Measurements from ENCODE around the gene ZBED1. TPM values are rescaled to one million over a fixed set of nuclear protein-coding genes. Genes with fewer than 3 reads are reported as not detected.
"Not testable (repeated sequence)": the region's sequence is repeated elsewhere in the genome, so short reads cannot be mapped to it uniquely, and the experiment has no call there.

The ZBED1 gene
- total and polyA plus RNA-seq, 4 donors, result 13.5 to 36.7 (median 32.0) TPM

DNA sequence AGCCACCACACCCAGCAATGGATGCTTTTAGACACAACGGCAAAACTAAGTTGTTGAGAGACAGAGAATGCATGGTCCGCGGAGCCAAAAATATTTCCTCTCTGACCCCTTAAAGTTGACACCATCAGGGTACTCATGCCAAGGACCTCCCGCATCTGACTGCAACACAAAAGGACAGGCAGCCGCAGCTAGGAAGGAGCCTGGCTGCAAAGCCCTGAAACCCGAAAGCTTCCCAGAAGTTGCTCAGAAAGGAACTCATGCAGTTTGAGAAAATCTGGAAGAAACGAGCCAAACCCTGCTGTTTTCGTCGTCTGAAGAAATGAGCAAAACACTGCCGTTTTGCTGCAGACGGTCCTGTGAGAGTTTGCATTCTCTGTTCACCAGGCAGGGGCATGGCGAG lies 16.5 kb downstream of the ZBED1 start:
- Histone ChIP-seq H3K36me3 (ENCODE audit: control insufficient read depth in 4 of 4, insufficient read depth in 4 of 4, low read length in 4 of 4) (peaks cover 0 to 29% (median 24%) of the 10 kb centered on the region in 4 donors), H3K27me3 (ENCODE audit: control insufficient read depth in 3 of 3, insufficient read depth in 3 of 3, low read length in 2 of 3) (no peaks in the 10 kb centered on the region), H3K9me3 (ENCODE audit: control insufficient read depth in 4 of 4, insufficient read depth in 3 of 4, low read length in 3 of 4) (peaks cover 0 to 3% (median under 1%) of the 10 kb centered on the region in 4 donors), H3K9ac (ENCODE audit: insufficient read depth in 1 of 2, low read length in 2 of 2) (no peak overlapping the region), H3K4me3 (no peak overlapping the region), H3K4me1 (ENCODE audit: control insufficient read depth in 5 of 5, insufficient read depth in 5 of 5, low read length in 5 of 5) (peaks cover 0 to 20% (median 5%) of the 10 kb centered on the region in 5 donors), H3K27ac (ENCODE audit: low read depth in 1 of 2, low read length in 1 of 2) (peak overlapping the region; percentile 4 to 21)
- TF ChIP-seq, protein P1, sequence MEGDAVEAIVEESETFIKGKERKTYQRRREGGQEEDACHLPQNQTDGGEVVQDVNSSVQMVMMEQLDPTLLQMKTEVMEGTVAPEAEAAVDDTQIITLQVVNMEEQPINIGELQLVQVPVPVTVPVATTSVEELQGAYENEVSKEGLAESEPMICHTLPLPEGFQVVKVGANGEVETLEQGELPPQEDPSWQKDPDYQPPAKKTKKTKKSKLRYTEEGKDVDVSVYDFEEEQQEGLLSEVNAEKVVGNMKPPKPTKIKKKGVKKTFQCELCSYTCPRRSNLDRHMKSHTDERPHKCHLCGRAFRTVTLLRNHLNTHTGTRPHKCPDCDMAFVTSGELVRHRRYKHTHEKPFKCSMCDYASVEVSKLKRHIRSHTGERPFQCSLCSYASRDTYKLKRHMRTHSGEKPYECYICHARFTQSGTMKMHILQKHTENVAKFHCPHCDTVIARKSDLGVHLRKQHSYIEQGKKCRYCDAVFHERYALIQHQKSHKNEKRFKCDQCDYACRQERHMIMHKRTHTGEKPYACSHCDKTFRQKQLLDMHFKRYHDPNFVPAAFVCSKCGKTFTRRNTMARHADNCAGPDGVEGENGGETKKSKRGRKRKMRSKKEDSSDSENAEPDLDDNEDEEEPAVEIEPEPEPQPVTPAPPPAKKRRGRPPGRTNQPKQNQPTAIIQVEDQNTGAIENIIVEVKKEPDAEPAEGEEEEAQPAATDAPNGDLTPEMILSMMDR (IDR thresholded peaks at IDR 0.05; ENCODE audit: control extremely low read depth, extremely low read depth), result no peak
- 76 to 81% methylated on average over 12 of the region's 12 CpGs for WGBS, 2 donors
- peak; percentile 78 to 90 (median 87) for DNase-seq
- no peak for ATAC-seq (ENCODE audit: insufficient read depth, low FRiP score)

DNA sequence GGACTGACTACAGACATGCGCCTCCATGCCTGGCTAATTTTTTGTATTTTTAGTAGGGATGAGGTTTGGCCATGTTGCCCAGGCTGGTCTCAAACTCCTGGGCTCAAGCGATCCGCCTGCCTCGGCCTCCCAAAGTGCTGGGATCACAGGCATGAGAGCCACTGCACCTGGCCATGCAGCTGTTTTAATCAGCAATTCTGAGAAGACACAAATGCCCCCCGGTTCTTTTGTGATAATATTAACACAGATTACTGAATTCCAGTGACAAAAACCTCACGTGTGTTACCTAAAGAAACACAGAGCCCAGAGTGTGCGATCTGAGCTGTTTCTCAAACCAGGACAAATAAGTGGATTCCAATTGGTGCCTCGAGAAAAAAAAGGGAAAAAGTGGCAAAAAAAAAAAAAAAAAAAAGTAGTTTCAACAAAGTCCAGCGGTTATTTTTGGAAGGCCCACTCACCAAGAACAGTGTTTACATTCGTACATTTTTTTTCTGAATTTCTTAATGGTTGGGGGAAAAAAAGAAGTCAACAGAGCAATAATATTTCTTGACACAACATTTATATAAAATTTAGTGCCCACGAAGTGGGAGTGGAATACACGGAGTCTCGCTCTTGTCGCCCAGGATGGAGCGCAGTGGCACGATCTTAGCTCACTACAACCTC lies 17.2 kb downstream of the ZBED1 start:
- H3K9ac ChIP-seq (ENCODE audit: insufficient read depth in 1 of 2, low read length in 2 of 2), result peak overlapping the region in 1 of 2 donors; percentile 32
- TF ChIP-seq, protein P1 (IDR thresholded peaks at IDR 0.05; ENCODE audit: control extremely low read depth, extremely low read depth), result no peak
- H3K9me3 ChIP-seq (ENCODE audit: control insufficient read depth in 4 of 4, insufficient read depth in 3 of 4, low read length in 3 of 4), result peaks cover 0 to 3% (median under 1%) of the 10 kb centered on the region in 4 donors
- no peak overlapping the region for H3K27ac ChIP-seq (ENCODE audit: low read depth in 1 of 2, low read length in 1 of 2)
- H3K4me3 ChIP-seq, result no peak overlapping the region
- peak in 2 of 3 donors; percentile 67 to 73 for DNase-seq
- ATAC-seq (ENCODE audit: insufficient read depth, low FRiP score), result no peak
- H3K4me1 ChIP-seq (ENCODE audit: control insufficient read depth in 5 of 5, insufficient read depth in 5 of 5, low read length in 5 of 5), result peaks cover 0 to 20% (median 5%) of the 10 kb centered on the region in 5 donors
- WGBS, 2 donors, result 84 to 85% methylated on average over 16 of the region's 16 CpGs
- no peaks in the 10 kb centered on the region for H3K27me3 ChIP-seq (ENCODE audit: control insufficient read depth in 3 of 3, insufficient read depth in 3 of 3, low read length in 2 of 3)
- peaks cover 0 to 22% (median 17%) of the 10 kb centered on the region in 4 donors for H3K36me3 ChIP-seq (ENCODE audit: control insufficient read depth in 4 of 4, insufficient read depth in 4 of 4, low read length in 4 of 4)

DNA sequence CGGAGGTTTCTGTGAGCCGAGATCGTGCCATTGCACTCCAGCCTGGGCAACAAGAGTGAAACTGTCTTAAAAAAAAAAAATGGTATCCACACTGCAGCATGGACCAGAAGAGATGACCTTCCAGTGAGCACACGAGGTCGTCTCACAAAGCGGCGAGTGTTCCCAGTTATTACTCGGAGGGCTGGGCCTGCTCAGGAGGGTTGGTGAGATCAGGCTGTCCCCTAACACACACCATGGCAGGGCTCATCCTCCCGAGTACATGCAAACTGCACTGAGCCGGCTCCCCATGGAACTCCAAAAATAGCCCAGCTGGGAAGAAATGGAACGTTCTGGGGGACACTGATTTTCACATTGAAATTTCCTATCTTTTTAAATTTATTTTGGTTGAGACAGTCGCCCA lies 19.2 kb downstream of the ZBED1 start:
- H3K9me3 ChIP-seq (ENCODE audit: control insufficient read depth in 4 of 4, insufficient read depth in 3 of 4, low read length in 3 of 4); H3K4me3 ChIP-seq; H3K27ac ChIP-seq (ENCODE audit: low read depth in 1 of 2, low read length in 1 of 2); ATAC-seq (ENCODE audit: insufficient read depth, low FRiP score); DNase-seq; H3K27me3 ChIP-seq (ENCODE audit: control insufficient read depth in 3 of 3, insufficient read depth in 3 of 3, low read length in 2 of 3); H3K9ac ChIP-seq (ENCODE audit: insufficient read depth in 1 of 2, low read length in 2 of 2); H3K36me3 ChIP-seq (ENCODE audit: control insufficient read depth in 4 of 4, insufficient read depth in 4 of 4, low read length in 4 of 4): not testable (repeated sequence)
- WGBS, 2 donors, result 93 to 95% methylated on average over 11 to 12 of the region's 12 CpGs
- peaks cover 0 to 20% (median 5%) of the 10 kb centered on the region in 5 donors for H3K4me1 ChIP-seq (ENCODE audit: control insufficient read depth in 5 of 5, insufficient read depth in 5 of 5, low read length in 5 of 5)

DNA sequence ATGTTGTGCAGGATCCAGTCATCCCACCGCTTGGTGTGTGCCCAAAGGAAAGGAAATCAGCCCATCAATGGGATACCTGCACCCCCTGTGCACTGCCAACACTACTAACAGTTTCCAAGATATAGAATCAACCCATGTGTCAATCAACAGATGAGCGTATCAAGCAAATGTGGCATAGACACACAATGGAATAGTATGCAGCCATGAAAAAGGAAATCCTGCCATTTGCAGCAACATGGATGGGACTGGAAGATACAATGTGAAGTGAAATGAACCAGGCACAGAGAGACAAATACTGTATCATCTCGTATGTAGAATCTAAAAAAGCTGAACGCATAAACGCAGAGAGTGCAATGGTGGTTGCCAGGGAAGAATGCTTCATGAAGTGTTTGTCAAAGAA lies 20.8 kb downstream of the ZBED1 start:
- H3K27me3 ChIP-seq (ENCODE audit: control insufficient read depth in 3 of 3, insufficient read depth in 3 of 3, low read length in 2 of 3); H3K27ac ChIP-seq (ENCODE audit: low read depth in 1 of 2, low read length in 1 of 2); H3K4me3 ChIP-seq; H3K36me3 ChIP-seq (ENCODE audit: control insufficient read depth in 4 of 4, insufficient read depth in 4 of 4, low read length in 4 of 4); H3K9me3 ChIP-seq (ENCODE audit: control insufficient read depth in 4 of 4, insufficient read depth in 3 of 4, low read length in 3 of 4); H3K9ac ChIP-seq (ENCODE audit: insufficient read depth in 1 of 2, low read length in 2 of 2); DNase-seq; ATAC-seq (ENCODE audit: insufficient read depth, low FRiP score): not testable (repeated sequence)
- H3K4me1 ChIP-seq (ENCODE audit: control insufficient read depth in 5 of 5, insufficient read depth in 5 of 5, low read length in 5 of 5), result peaks cover 0 to 17% (median 5%) of the 10 kb centered on the region in 5 donors
- 89 to 98% methylated on average over 5 of the region's 5 CpGs for WGBS, 2 donors

All from lung (tissue), 12 donors.